ENCODE measurements around the gene ZNF618.

The ZNF618 gene

DNA sequence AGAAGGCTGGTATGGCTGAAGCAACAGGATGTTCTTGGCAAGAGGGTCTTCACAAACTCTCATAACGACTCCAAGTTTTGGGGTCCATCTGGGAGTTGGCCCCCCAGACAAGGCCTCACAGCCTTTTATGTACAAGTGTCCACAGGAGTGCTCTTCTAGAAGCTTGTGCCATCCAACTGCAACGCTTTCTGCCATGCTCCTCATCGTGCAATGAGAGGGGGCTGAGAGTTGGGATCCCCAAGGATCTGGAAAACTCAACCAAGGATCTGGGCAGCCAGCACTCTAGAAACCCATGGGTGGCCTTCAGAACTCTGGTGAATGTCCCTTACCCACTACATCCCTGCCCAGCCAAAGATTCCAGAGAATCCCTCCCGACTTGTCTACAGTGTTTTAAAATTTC is 210.5 kb downstream of the ZNF618 start:
- DNase-seq, result no peak

DNA sequence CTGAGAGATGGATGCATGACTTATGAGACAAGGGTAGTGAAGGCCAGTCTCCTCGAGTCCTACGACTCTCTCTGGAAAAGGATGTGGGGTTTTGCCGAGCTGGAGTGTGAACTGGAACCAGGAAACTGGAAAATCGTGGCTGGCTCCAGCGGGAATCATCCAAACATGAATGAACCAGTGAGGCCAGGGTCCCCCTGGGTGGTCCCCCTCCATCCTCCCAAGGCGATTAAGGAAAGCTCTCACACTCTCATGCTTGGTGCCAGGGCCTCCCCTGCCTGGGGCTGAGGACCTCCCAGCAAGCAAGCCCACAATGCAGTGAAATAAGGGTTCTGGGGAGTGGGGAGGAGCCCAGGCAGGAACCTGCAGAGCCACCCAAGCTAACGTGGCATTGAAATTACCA is 211.6 kb downstream of the ZNF618 start:
- DNase-seq, result no peak

DNA sequence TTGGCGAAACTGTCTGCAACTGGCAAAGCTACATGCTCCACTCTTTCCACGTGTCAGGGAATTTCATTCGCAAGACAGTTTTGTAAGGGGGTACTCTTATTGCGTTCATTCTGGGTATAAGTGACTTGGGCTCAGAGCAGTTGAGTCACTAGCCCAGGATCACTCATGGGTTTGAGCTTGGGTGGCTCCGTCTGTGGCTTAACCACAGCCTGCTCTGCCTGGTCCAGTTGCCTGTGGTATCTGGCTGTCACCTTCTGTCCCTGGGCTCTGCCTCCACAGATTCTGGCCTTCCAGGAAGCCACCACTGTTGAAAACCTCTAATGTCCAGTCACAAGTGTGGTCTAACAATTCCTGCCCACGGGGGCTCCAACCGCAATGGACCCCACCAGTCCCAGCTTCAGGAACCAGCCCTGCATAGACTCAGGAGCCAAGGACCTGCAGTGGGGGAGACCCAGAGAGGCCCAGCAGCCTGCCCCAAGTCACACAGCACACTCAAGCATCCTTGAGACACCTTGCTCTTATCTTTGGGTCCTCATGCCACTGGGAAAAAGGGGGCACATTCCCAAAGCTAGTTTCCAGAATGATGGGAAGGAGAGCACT is 212.6 kb downstream of the ZNF618 start:
- DNase-seq, result no peak

- peak; percentile 18 for DNase-seq
These were observed 213.2 kb downstream of the ZNF618 start for GRCh38 chr9:114089206-114089840.

- no peak for DNase-seq
These were observed 214.7 kb downstream of the ZNF618 start for GRCh38 chr9:114090798-114091197.

DNA sequence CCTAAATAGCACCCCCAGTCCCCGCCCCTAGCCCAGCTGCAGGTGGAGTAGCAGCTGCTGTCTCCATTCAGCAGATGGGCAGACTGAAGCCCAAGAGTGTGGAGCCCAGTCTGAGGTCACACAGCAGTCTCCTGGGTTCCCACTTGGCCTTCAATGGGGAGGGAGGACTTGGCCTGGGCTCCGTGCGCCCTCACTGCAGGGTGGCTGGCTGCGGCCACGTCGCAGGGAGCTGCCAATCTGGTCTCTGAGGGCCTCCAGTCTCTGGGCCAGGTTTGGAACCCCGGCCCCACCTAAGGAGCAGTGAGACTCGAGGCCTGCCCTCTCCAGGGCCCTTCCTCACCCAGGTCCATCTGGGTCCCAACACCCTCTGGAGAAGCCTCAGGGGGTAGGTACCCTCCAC is 215.6 kb downstream of the ZNF618 start:
- DNase-seq, result peak; percentile 13

- DNase-seq, result no peak
These were observed 216.2 kb downstream of the ZNF618 start for GRCh38 chr9:114092336-114092735.

GRCh38 chr9:114093031-114093471 is 216.9 kb downstream of the ZNF618 start:
- DNase-seq, result peak; percentile 12

DNA sequence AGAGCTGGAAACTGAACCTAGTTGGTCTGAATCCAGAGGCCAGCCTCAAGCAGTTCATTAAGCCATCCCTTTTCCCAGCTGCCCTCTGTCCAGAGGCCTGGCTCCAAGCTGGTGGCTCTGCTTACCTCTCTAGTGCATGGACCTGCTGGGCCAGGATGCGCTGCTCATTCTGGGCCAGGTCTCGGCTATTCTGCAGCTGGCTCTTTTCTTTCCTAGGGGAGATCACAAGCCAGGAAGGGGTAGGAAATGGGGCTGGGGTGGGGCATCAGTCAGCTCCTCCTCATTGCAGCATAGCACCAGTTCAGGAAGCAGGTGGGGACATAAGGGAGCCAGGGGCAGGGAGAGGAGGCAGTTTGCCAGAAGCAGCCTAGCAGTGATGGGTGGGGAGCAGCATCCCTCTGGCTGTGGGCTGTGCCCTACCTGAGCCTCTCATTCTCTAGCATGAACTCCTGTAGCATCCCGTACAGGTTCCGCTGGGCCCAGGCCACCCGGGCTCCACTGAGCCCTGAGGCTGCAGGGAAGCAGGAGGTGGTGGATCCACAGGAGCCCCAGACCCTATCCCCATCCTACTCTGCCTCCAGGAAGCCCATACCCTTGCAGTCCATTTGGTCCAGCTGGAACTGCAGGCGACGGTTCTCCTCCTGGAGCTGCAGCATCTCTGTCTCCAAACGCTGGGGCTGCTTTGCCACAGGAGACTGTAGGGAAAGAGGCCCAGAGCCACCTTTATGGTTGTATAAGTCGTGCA is 217.8 kb downstream of the ZNF618 start:
- peak; percentile 13 for DNase-seq

- peak; percentile 16 for DNase-seq
These were observed 218.9 kb downstream of the ZNF618 start for GRCh38 chr9:114094971-114095370.

- peak; percentile 13 for DNase-seq
These were observed 220.0 kb downstream of the ZNF618 start for GRCh38 chr9:114096041-114096511.

- peak; percentile 16 for DNase-seq
These were observed 220.9 kb downstream of the ZNF618 start for GRCh38 chr9:114096866-114097612.

DNA sequence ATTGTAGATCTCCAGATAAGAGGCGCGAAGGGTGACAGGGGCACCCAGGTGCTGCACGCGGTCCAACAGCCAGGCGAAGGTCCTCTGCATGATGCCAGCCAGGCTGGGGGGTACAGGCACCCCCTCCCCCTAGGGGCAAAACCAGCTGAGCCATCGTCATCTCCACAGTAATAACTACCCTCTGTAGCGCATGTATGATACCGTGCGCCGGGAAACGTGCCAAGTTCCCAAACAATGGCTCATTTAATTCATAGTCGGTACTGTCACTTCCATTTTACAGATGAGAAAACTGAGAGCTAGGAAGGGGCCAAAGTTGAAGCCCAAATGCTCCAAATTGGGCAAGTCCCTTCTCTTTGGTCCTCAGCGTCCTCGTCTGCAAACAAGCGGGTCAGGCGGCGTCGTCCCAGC is 221.5 kb downstream of the ZNF618 start:
- DNase-seq, result peak; percentile 49

DNA sequence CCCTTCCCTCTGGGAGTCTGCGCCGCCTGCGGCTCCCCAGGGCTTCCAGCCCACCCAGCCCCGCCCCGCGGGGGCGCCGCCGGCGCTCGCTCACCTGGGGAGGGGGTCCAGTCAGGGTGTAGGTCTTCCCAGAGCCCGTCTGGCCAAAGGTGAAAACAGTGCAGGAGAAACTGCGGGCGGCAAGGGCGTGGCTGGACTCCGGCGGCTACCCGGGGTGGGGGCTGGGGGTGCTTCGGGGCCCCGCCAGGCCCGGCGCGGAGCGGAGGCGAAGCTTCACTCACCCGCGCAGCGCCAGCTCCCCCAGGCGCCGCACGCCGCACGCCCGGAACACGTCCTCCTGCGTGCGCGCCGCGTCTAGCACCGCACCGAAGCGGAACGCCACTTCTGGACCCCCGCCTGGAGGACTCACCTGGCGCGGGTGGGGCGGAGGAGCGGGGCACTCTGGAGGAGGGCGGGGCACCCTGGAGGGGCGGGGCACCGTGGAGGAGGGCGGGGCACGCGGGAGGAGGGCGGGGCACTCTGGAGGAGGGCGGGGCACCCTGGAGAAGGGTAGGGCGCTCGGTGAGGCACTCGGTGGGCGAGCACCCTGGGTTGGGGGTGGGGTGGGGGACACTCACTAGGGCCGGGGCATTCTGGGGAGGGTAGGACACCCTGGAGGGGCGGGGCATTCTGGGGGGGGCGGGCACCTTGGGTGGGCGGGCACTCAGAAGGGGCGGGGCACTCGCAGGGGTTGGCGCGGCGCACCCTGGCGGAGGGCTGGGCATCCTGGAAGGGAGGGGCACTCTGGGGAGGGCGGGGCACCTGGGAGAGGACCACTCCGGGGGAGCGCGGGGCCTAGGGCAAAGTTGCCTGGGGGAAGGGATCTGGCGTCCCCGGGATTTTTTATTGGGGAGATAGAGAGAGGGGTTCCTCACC is 222.2 kb downstream of the ZNF618 start:
- peak; percentile 53 for DNase-seq

GRCh38 chr9:114098936-114099668 is 223.0 kb downstream of the ZNF618 start, which contains the start of gene KIF12:
Gene KIF12 (minus strand): TSS chr9:114099292. CDS start chr9:114099276, 16 bp downstream.
- peak; percentile 44 for DNase-seq

DNA sequence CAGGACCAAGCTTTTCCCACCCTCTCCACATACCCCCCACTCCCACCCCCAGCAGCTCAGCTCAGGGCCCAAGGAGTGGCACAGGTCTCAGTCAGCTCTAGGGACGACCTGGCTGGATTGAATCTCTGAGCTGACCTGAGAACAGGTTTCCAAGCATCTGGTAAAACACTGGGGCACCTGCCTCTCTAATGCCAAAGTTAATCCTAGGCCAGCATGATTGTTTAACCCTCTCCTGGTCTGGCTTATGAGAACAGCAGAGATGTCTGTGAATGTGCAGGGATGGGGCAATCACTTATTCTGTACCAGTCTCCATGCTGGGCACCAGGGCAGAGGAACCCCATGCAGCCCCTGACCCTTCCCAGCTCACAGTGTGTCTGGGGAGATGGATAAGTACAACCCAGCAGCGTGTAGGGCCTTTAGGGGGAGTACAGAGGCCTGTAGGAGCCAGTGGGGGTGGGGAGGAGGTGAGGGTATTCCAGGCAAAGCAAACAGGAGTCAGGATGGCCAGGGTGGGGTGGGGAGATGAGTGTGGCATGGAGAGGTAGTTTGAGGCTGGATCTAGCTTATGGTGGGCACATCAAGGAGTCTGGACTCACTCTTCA is 223.7 kb downstream of the ZNF618 start:
- DNase-seq, result no peak

DNA sequence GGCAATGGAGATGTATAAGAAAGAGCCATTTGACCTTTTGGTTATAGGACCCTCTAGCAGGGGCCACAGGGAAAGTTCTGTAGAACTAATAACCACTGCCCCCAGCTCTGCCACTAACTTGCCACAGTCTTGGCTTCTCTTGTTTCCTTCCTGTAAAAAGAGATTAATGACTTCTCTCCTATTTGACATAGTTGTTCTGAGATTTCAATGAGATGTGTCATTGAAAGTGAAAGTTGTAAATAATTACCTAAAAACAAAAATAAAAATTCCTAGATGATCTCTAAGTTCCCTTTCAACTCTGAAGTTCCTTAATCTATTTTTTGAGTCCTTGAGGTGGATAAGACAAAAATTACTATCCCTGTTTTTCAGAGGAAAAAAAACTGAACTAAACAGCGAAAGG is 224.4 kb downstream of the ZNF618 start:
- no peak for DNase-seq

DNA sequence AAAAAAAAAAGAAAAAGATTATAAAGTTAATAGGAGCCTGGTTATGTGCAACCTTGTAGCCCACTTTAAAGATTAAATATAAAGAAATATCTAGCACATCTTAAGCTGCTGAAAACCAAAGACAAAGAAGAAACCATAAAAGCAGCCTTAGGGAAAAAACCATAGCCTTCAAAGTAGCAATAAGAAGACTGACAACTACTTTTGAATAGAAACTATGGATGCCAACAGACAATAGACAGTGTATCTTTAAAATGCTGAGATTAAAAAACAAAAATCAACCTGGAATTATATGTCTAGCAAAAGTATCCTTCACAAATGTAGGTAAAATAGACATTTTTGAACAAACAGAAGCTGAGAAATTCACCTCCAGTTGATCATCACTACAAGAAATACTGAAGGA is 226.4 kb downstream of the ZNF618 start:
- no peak for DNase-seq

DNA sequence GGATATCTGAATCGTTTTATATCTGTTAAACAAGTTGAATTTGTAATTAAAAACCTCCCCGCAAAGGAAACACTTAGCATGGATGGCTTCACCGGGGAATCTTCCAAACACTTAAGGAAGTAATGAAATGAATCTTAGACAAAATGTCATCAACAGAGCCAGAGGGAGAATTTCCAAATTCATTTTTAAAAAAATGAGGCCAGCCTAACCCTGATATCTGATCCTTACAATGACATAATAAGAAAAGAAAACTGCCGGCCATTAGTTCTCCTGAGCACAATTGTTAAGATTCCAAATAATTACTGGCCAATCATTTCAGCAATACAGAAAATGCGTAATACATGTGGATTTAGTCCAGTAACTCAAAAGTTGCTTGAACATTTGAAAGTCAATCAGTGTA is 229.1 kb downstream of the ZNF618 start:
- no peak for DNase-seq
